HG03342 (cell line): Measurements from ENCODE around the gene TUBB4B.

Experiments
- ATAC-seq: cut with Tn5 transposase; IDR thresholded peaks from one replicate; pipeline ENCODE4 v1.9.1; 2021; ENCODE audit warnings: mild to moderate bottlenecking, moderate library complexity; ENCODE audit not compliant: unreplicated experiment

Gene TUBB4B

DNA sequence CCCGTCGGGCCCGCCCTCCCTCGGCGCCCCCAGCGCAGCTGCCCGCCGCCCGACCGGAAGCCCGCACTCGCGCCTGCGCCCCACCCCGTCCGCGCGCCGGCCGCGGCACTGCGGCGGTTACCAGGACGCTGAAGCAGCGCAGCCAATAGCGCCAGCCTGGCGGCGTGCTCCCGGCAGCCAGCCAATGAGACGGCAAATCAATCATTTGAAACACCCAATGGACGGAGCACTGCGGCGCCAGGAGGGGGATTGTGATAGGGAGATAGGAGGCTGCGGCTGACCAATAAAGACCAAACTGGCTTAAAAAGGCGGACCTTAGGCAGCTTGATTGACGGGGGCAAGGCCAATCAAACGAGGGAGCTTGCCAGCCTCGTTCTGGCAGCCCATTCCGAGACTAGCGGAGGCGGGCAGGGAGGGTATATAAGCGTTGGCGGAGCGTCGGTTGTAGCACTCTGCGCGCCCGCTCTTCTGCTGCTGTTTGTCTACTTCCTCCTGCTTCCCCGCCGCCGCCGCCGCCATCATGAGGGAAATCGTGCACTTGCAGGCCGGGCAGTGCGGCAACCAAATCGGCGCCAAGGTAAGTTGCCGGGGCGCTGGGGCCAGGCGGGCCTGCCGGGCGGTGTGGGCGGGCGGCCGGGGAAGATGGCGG, at the start of gene TUBB4B:
Gene TUBB4B, plus strand, starts transcription at position 447 of the 649 bp plus-strand sequence. Its CDS starts 74 bp downstream, at position 521.
- ATAC-seq = peak; percentile 70

GRCh38 chr9:137191691-137192447, 49.2 kb upstream of the TUBB4B start:
- no peak for ATAC-seq

- no peak for ATAC-seq
Observed at GRCh38 chr9:137192448-137192780, 48.7 kb upstream of the TUBB4B start.

DNA sequence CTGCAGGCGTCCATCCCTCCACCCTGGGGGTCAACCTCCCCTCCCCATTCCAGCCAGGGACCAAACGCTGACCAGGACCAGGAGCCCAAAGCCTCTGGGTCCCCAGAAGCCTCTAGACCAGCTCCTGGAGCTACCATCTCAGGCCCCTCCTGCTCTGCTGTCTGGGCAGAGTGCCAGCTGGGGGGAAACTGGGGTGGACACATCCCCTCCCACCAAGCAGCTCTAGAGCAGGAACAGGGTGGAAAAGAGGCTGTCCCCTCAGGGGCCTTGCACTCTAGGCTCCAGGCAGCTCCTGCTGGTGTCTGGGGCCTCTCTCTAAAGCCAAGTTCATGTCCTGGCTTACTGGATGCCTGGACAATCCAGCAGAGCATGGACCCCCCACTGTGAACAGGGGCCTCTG, 48.2 kb upstream of the TUBB4B start:
- ATAC-seq = no peak

DNA sequence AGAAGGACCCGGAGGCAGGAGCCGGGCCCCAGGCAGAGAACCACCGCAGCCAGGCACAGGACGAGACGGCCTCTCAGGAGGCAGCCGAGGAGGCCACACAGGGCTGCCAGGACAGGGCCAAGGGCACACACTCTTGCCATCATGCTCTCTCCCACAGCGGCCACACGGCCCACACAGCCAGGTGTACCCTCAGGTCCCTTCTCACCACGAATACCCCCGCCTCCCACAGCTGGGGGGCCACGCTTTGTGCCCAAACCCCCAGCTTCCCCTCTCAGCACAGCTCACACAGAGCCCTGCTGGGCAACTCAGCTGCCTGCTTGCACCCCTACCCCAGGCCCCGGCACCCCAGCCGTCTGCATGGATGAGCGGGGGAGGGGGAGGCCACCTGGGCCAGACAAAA, 47.3 kb upstream of the TUBB4B start:
- no peak for ATAC-seq

DNA sequence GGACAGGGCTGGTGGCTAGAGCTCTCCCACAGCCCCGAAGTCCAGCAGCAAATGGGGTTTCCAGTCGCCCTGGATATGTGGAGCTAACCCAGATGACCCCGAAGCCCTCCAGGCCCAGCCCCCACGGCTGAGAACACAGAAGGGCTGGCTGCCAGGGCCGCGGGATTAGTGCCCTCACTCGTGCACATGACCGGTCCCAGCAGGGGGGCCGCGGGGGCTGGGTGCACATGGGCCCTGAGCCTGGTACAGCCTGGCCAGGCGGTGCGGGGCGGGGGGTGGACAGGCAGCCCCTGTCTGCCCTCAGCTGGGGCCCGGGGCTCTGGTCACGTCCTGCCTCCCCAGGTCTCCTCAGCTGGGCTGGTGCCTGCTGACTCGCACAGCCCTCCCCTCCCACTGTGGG, 46.7 kb upstream of the TUBB4B start:
- ATAC-seq = no peak

GRCh38 chr9:137194909-137195308, 46.2 kb upstream of the TUBB4B start:
- no peak for ATAC-seq

- no peak for ATAC-seq
Observed at GRCh38 chr9:137195525-137196220, 45.4 kb upstream of the TUBB4B start.

- ATAC-seq = no peak
Observed at GRCh38 chr9:137198051-137198901, 42.8 kb upstream of the TUBB4B start.

GRCh38 chr9:137198902-137199283, 42.2 kb upstream of the TUBB4B start:
- ATAC-seq = no peak

DNA sequence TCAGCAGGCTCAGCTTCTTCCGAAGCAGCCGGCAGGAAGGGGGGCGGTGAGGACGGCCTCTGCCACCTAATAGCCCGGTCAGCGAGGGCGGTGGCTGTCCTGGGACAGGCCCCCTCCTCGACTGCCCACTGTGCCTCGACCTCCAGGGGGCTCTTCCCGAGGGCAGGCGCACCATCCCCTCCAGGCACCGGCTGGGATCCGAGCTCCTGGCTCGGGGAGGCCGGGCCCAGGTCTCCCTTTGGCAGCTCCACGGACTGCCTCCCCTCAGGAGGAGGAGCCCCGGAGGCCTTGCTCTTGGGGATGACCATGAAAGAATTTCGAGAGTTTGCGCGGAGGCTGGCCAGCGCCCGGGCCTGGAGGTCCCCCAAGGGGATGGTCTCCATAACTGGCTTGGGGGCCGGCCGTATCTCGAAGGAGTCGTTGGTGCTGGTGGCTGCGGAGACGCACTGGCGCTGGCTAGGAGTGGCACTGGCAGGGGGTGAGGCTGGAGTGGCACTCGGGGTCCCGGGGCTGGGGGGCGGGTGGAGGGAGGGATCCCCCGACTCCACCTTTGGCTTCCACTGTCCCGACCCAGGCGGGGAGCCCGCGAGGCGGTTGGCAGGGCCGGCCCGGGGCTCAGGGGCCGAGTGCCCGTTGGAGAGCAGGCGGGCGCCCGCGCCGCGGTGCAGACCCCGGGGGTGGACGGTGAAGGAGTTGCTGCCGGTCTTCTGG, 41.5 kb upstream of the TUBB4B start:
- ATAC-seq = no peak

DNA sequence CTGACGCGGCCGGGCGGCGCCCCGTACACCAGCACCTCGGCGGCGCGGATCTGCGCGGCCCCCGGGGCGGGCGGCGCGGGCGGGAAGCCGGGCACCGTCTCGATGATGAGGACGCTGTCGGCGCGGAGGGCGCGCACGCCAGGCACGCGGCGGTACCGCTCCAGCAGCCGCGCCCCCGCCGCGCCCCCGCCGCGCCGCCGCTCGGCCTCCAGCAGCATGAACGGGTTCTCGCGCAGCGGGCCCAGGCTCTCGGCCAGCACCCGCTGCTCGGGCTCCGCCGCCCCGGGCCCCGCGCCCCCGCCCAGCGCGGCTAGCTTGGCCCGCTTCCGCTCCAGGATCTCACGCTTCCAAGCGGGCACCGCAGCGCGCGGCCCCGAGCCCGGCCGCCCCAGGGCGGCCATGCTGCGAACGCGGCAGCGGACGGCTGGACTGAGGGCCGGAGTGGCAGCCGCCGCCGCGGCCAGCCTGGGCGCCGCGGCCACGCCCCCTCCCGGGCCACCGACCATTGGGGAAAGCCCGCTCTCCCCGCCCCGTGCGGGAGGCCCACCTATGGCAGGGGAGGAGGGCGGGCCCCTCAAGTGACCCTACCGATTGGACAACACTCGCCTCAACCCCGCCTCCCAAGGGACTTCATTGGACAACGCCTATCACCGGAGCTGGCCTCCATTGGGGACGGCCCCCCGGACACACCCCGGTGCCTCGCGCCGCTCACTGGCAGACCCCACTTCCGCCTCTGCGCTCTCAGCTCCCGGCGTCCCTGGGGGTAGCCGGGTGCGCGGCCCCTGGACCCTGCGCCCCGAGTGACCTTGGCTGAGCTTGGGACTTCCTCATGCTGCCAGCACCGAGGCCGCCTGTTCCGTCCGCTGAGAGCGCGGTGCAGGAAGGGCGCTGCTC, 40.5 kb upstream of the TUBB4B start, which contains the start of gene TPRN:
Gene TPRN, minus strand, starts transcription at position 431 of the 894 bp plus-strand sequence. Its CDS starts 30 bp downstream, at position 401.
- peak; percentile 83 for ATAC-seq

- ATAC-seq = no peak
Observed at GRCh38 chr9:137201205-137201868, 39.8 kb upstream of the TUBB4B start.

DNA sequence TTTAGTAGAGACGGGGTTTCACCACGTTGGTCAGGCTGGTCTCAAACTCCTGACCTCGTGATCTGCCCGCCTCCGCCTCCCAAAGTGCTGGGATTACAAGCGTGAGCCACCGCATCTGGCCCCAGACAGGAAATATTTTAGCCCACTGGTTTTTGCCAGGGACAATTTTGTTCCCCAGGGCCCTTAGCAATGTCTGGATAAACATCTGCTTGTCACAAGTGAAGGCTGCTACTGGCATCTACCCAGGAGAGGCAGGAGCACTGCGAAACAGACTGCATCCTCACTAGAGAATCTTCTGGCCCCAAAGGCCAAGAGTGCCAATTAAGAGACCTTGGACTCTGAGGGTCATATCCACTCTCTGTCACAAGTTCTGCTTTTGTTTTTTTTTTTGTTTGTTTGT, 38.1 kb upstream of the TUBB4B start:
- ATAC-seq = no peak

- no peak for ATAC-seq
Observed at GRCh38 chr9:137204731-137205125, 36.4 kb upstream of the TUBB4B start.

DNA sequence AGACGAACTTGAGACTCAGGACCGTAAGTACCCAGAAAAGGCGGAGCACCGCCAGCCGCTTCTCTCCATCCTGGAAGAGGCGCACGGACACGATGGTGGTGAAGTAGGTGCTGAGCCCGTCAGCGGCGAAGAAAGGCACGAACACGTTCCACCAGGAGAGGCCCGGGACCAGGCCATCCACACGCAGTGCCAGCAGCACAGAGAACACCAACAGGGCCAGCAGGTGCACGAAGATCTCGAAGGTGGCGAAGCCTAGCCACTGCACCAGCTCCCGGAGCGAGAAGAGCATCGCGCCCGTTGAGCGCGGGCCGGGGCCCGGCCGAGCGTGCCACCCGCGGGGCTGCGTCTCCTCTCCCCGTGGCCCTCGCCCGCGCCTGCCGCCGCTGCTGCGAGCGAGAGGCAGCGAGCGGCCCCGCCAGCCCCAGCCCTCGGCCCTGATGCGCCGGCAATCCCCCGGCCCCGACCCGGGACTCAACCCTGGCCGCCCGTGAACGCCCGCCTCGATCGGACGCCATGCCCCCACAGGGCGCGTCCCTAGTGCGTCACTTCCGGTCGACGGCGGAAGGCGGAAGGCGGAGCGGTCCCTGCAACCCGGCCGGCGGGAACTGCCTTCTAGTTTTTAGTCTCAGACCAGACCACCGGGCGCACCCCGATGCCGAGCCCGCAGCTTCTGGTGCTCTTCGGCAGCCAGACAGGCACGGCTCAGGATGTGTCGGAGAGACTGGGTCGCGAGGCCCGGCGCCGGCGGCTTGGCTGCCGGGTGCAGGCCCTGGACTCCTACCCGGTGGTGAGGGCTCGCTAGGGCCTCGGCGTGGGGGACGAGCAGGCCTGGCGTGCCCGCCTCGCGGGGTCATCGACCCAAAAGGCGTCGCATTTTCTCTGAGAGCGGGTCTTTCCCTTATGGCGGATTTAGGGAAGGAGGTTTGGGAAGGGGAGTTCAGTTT, 35.7 kb upstream of the TUBB4B start, which contains the start of the genes NDOR1 and TMEM203:
Gene NDOR1, plus strand, starts transcription at position 575 of the 944 bp plus-strand sequence. Its CDS starts 78 bp downstream, at position 653.
Gene TMEM203, minus strand, starts transcription at position 523 of the 944 bp plus-strand sequence. Its CDS starts 234 bp downstream, at position 289.
- ATAC-seq = peak; percentile 40

DNA sequence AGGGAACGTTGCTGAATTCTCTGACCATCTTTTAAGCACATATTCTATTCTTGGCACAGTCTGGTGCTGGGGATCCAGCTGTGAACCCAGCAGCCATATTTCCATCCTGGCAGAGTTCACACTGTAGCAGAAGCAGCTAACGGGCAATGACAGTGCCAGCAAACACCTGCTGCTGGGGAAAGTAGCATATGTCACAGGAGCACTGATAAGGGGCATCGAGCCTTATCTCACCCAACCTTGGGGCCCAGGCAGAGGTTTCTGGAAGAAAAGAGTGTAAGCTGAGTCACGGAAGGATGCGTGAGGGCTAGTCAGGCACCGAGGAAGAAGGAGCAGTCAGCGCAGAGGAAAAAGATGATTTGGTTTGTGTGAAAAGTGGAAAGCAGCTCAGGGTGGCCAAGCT, 34.5 kb upstream of the TUBB4B start:
- ATAC-seq = no peak
